ENCODE results near the gene POLR3GL. TPM values are rescaled to one million over a fixed set of nuclear protein-coding genes. Genes with fewer than 3 reads are reported as not detected.

The POLR3GL gene
- total RNA-seq, 2 experiments from 2014 or later: 19.8 to 27.3 TPM

GRCh38 chr1:145947551-145947950 is 16.9 kb upstream of the POLR3GL start:
- no peak overlapping the region for H3K4me2 ChIP-seq (ENCODE audit: low read length)
- intact Hi-C loops (cut with micrococcal nuclease; ENCODE audit: unreplicated experiment): no loop called here
- ChIA-PET CTCF (ENCODE audit: unreplicated experiment) (no interaction called here), POLR2A (interaction anchor here (1.0 kb wide), 1 partner anchor 11 kb away, joined by 3 read pairs; the partner anchor contains the start of gene LIX1L)
- H3K27ac ChIP-seq (ENCODE audit: low read depth, low read length, poor library complexity, severe bottlenecking): no peak overlapping the region
- no peaks in the 10 kb centered on the region for H3K9me3 ChIP-seq (ENCODE audit: low read length)
- TF ChIP-seq EZH2phosphoT487 (IDR thresholded peaks at IDR 0.05; ENCODE audit: borderline replicate concordance, low read depth, low read length) (no peak), CTCF (conservative IDR thresholded peaks at IDR 0.05; ENCODE audit: low read length) (no peak)
- no peak overlapping the region for H3K4me3 ChIP-seq (ENCODE audit: low read depth, low read length, poor library complexity, severe bottlenecking)
- H2AFZ ChIP-seq (ENCODE audit: low read length): no peak overlapping the region
- H4K20me1 ChIP-seq (ENCODE audit: insufficient read depth, low read length): no peaks in the 10 kb centered on the region
- peaks cover 23% of the 10 kb centered on the region; the same call in 1 of the 2 replicates for H3K36me3 ChIP-seq (ENCODE audit: insufficient read depth, low read length)
- no peak for DNase-seq (ENCODE audit: low spot score)
- no peaks in the 10 kb centered on the region for H3K4me1 ChIP-seq (ENCODE audit: insufficient read depth, low read length, poor library complexity, severe bottlenecking)
- H3K9me2 ChIP-seq (ENCODE audit: insufficient read depth, low read length): no peaks in the 10 kb centered on the region
- no peaks in the 10 kb centered on the region for H3K79me2 ChIP-seq (ENCODE audit: insufficient read depth, low read depth, low read length)
- no TSS peak for BruUV-seq (replicated peaks)

DNA sequence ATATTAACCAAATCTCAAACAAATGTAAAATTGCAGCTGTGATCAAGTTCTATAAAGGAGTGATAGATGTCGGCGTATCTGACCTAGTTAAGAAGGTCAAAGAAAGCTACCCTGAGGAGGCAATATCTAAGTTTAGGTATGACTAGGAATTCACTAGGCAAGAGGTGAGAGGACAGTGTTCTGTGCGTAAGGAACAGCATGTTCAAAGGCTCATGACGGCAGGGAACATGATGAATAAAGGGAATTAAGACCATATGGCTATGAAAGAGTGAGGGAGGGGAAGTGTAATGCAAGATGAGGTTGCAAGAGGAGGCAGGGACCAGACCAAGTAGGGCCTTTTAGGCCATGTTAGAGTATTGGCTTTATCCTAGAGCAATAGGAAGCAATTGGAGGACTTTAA is 15.3 kb upstream of the POLR3GL start:
- Histone ChIP-seq H3K9me3 (ENCODE audit: low read length) (no peaks in the 10 kb centered on the region), H2AFZ (ENCODE audit: low read length) (no peak overlapping the region), H3K9me2 (ENCODE audit: insufficient read depth, low read length) (no peaks in the 10 kb centered on the region), H3K36me3 (ENCODE audit: insufficient read depth, low read length) (peaks cover 23% of the 10 kb centered on the region), H3K27ac (ENCODE audit: low read depth, low read length, poor library complexity, severe bottlenecking) (no peak overlapping the region), H3K4me3 (ENCODE audit: low read depth, low read length, poor library complexity, severe bottlenecking) (no peak overlapping the region), H4K20me1 (ENCODE audit: insufficient read depth, low read length) (no peaks in the 10 kb centered on the region), H3K79me2 (ENCODE audit: insufficient read depth, low read depth, low read length) (no peaks in the 10 kb centered on the region; the same call in 1 of the 2 replicates), H3K4me2 (ENCODE audit: low read length) (no peak overlapping the region), H3K4me1 (ENCODE audit: insufficient read depth, low read length, poor library complexity, severe bottlenecking) (no peaks in the 10 kb centered on the region)
- intact Hi-C loops (cut with micrococcal nuclease; ENCODE audit: unreplicated experiment): no loop called here
- BruUV-seq (replicated peaks): no TSS peak
- ChIA-PET CTCF (ENCODE audit: unreplicated experiment) (no interaction called here), POLR2A (interaction anchor here (1.1 kb wide), 1 partner anchor 15 kb away, joined by 6 read pairs; the partner anchor contains the start of genes ANKRD34A and POLR3GL)
- no peak for TF ChIP-seq CTCF (conservative IDR thresholded peaks at IDR 0.05; ENCODE audit: low read length)
- TF ChIP-seq EZH2phosphoT487 (IDR thresholded peaks at IDR 0.05; ENCODE audit: borderline replicate concordance, low read depth, low read length): no peak
- DNase-seq (ENCODE audit: low spot score): no peak

DNA sequence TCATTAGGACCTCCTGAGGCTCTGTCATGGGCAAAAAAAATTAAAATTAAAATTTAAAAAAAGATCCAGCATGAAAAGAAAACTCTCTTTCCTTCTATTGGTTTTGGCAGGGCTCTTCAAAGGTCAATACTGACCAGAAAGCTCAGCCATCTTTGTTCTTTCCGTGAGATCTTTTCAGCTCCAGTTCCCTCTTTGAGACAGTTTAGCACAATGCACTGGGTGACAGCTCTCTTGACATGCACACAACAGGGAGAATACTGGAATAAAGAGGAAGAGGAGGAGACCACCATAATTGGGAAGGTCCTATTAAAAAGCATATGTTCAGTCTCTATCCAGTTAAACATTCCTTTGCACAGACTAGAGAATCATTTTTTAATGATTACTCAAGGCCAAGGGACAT is 13.0 kb upstream of the POLR3GL start:
- DNase-seq (ENCODE audit: low spot score): no peak
- peaks cover 3% of the 10 kb centered on the region; the same call in 1 of the 2 replicates for H4K20me1 ChIP-seq (ENCODE audit: insufficient read depth, low read length)
- TF ChIP-seq EZH2phosphoT487 (IDR thresholded peaks at IDR 0.05; ENCODE audit: borderline replicate concordance, low read depth, low read length): no peak
- no peak for TF ChIP-seq CTCF (conservative IDR thresholded peaks at IDR 0.05; ENCODE audit: low read length)
- peaks cover 15% of the 10 kb centered on the region; the same call in 1 of the 2 replicates for H3K79me2 ChIP-seq (ENCODE audit: insufficient read depth, low read depth, low read length)
- H3K27ac ChIP-seq (ENCODE audit: low read depth, low read length, poor library complexity, severe bottlenecking): no peak overlapping the region
- H2AFZ ChIP-seq (ENCODE audit: low read length): no peak overlapping the region
- peaks cover 13% of the 10 kb centered on the region for H3K4me1 ChIP-seq (ENCODE audit: insufficient read depth, low read length, poor library complexity, severe bottlenecking)
- ChIA-PET POLR2A (interaction anchor here (0.6 to 1.9 kb wide), 2 partner anchors 9 to 55 kb away, joined by 4 to 8 read pairs; no protein-coding TSS in a partner anchor), CTCF (ENCODE audit: unreplicated experiment) (no interaction called here)
- intact Hi-C loops (cut with micrococcal nuclease; ENCODE audit: unreplicated experiment): no loop called here
- H3K36me3 ChIP-seq (ENCODE audit: insufficient read depth, low read length): peaks cover 22% of the 10 kb centered on the region
- BruUV-seq (replicated peaks): no TSS peak
- H3K4me3 ChIP-seq (ENCODE audit: low read depth, low read length, poor library complexity, severe bottlenecking): no peak overlapping the region
- no peaks in the 10 kb centered on the region for H3K9me3 ChIP-seq (ENCODE audit: low read length)
- no peaks in the 10 kb centered on the region for H3K9me2 ChIP-seq (ENCODE audit: insufficient read depth, low read length)
- no peak overlapping the region for H3K4me2 ChIP-seq (ENCODE audit: low read length)
